Measurements from ENCODE around the gene POLE2.
A peak's percentile ranks its signal among the peaks of the same experiment; 100 is the strongest.
"Not testable (repeated sequence)": the region's sequence is repeated elsewhere in the genome, so short reads cannot be mapped to it uniquely, and the experiment has no call there.

POLE2 gene

GRCh38 chr14:49619273-49619672 is 68.7 kb downstream of the POLE2 start:
- not testable (repeated sequence) for DNase-seq (ENCODE audit: low read depth)

GRCh38 chr14:49617852-49618519 is 70.0 kb downstream of the POLE2 start:
- no peak for DNase-seq (ENCODE audit: low read depth)

- no peak for DNase-seq (ENCODE audit: low read depth)
These were observed 72.2 kb downstream of the POLE2 start for GRCh38 chr14:49615776-49616175.

GRCh38 chr14:49614196-49614595 is 73.8 kb downstream of the POLE2 start:
- no peak for DNase-seq (ENCODE audit: low read depth)

GRCh38 chr14:49612671-49613070 is 75.3 kb downstream of the POLE2 start:
- no peak for DNase-seq (ENCODE audit: low read depth)

GRCh38 chr14:49612251-49612650 is 75.8 kb downstream of the POLE2 start:
- DNase-seq (ENCODE audit: low read depth) = no peak

- no peak for DNase-seq (ENCODE audit: low read depth)
These were observed 80.4 kb downstream of the POLE2 start for GRCh38 chr14:49607583-49607982.

- DNase-seq (ENCODE audit: low read depth) = peak; percentile 72
These were observed 89.3 kb downstream of the POLE2 start, which contains the start of gene LRR1 for GRCh38 chr14:49598485-49599300. TSS of gene LRR1 (plus strand) at chr14:49598940. CDS start at chr14:49599021, 81 bp downstream.

GRCh38 chr14:49598189-49598484 is 89.9 kb downstream of the POLE2 start:
- no peak for DNase-seq (ENCODE audit: low read depth)

GRCh38 chr14:49594347-49595091 is 93.5 kb downstream of the POLE2 start:
- DNase-seq (ENCODE audit: low read depth) = no peak

Measured in stimulated activated CD8-positive, alpha-beta memory T cell treated with anti-CD3 and anti-CD28 coated beads, Interleukin-12 subunit alpha, Interleukin-12 subunit beta, amount 100 ng/mL, for 1 hour (primary cell).